Chondrocyte (in vitro differentiated cells): Measurements from ENCODE around the gene ENTPD6. TPM values are rescaled to one million over a fixed set of nuclear protein-coding genes. Genes with fewer than 3 reads are reported as not detected.

Source experiments
- DNase-seq: peaks from one replicate; pipeline ENCODE4 v3.0.0; 2021; ENCODE audit warnings: mixed read lengths, low spot score
- H3K27ac Mint-ChIP-seq: one replicate; pipeline ENCODE4 v1.8.0; 2021; ENCODE audit warnings: mild to moderate bottlenecking, moderate library complexity, mixed read lengths; ENCODE audit not compliant: unreplicated experiment
- H3K27me3 Mint-ChIP-seq: 2 replicates; pipeline ENCODE4 v1.8.0; 2021; ENCODE audit warnings: low read depth, mixed read lengths
- H3K36me3 Mint-ChIP-seq: 2 replicates; pipeline ENCODE4 v1.8.0; 2021; ENCODE audit warnings: low read depth, mixed read lengths
- H3K4me1 Mint-ChIP-seq: 2 replicates; pipeline ENCODE4 v1.8.0; 2021; ENCODE audit warnings: low read depth, mild to moderate bottlenecking, mixed read lengths
- H3K4me3 Mint-ChIP-seq: one replicate; pipeline ENCODE4 v1.8.0; 2021; ENCODE audit warnings: mild to moderate bottlenecking, moderate library complexity, mixed read lengths; ENCODE audit not compliant: unreplicated experiment
- H3K9me3 Mint-ChIP-seq: 2 replicates; pipeline ENCODE4 v1.8.0; 2021; ENCODE audit warnings: low read depth, mixed read lengths
- total RNA-seq: library from RNA; stranded (reverse); gene quantifications from 3 replicates; pipeline ENCODE4 v1.2.1, GENCODE V29; 2021
- TF ChIP-seq, protein P1 (sequence below): fragments of 200-600 bp; sonication (generic); IDR thresholded peaks from 2 replicates; pipeline ENCODE4 v1.5.0; 2021; ENCODE audit warnings: antibody characterized with exemption, mild to moderate bottlenecking, moderate library complexity

Gene ENTPD6
- total RNA-seq, 1 donor from 2014 or later: 53.5 TPM

DNA sequence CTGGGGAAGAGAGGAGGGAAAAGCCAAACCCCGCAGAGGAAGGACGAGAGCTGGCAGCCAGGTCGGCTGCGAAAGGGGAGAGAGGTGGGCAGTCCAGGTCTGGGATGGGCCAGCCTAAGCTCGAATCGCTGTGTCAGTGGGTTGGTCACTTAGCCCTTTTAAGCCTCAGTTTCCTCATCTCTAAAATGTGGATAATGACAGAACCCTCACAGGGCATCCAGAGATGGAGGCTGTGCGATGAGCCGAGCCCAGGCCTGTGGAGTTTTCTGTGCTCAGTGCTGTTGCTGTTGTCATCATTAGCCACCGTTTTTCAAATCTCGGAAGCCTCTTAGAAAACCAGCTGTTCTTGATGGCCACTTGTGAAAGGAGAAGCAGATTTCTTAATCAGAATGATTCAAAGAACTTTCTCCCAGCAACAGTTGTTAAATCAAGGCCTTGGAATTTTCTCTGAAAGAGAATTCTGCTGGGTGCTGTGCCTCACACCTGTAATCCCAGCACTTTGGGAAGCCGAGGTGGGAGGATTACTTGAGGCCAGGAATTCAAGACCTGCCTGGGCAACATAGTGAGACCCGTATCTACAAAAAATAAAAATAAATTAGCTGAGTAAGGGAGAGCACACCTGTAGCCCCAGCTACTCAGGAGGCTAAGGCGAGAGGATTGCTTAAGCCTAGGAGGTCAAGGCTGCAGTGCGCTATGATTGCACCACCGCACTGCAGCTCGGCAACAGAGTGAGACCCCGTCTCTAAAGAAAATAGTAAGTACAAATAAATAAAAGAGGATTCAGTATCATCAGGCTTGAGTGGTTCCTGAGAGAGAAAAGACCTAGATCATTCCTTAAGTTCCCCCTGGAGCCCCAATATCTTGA lies 46.3 kb upstream of the ENTPD6 start:
- no peak overlapping the region for H3K27ac Mint-ChIP-seq
- H3K9me3 Mint-ChIP-seq: no peaks in the 10 kb centered on the region
- TF ChIP-seq, protein P1, sequence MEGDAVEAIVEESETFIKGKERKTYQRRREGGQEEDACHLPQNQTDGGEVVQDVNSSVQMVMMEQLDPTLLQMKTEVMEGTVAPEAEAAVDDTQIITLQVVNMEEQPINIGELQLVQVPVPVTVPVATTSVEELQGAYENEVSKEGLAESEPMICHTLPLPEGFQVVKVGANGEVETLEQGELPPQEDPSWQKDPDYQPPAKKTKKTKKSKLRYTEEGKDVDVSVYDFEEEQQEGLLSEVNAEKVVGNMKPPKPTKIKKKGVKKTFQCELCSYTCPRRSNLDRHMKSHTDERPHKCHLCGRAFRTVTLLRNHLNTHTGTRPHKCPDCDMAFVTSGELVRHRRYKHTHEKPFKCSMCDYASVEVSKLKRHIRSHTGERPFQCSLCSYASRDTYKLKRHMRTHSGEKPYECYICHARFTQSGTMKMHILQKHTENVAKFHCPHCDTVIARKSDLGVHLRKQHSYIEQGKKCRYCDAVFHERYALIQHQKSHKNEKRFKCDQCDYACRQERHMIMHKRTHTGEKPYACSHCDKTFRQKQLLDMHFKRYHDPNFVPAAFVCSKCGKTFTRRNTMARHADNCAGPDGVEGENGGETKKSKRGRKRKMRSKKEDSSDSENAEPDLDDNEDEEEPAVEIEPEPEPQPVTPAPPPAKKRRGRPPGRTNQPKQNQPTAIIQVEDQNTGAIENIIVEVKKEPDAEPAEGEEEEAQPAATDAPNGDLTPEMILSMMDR: no peak
- peak overlapping the region; percentile 55 for H3K4me3 Mint-ChIP-seq
- H3K27me3 Mint-ChIP-seq: peaks cover 33% of the 10 kb centered on the region
- no peaks in the 10 kb centered on the region for H3K4me1 Mint-ChIP-seq
- no peaks in the 10 kb centered on the region for H3K36me3 Mint-ChIP-seq
- no peak for DNase-seq

DNA sequence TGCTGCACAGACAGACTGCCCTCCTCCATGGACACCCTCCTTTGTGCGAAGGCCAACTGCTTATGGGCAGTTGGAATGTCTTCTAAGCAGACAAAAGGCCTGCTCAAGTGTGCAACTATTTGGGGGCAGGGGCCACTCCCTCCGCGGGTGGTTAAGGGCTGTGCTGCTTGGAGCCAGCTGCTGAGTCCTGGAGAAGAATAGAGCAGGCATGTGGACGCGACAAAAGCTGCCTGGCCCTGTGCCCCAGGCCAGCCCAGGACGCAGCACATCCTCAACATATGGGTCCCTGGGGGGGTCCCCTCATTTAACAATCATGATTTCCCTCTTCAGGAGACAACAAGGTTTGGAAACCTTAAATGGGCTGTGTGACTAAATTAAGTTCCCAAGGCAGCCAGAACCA lies 45.5 kb upstream of the ENTPD6 start:
- H3K4me1 Mint-ChIP-seq: no peaks in the 10 kb centered on the region
- TF ChIP-seq, protein P1: no peak
- H3K9me3 Mint-ChIP-seq: no peaks in the 10 kb centered on the region
- no peaks in the 10 kb centered on the region for H3K36me3 Mint-ChIP-seq
- no peak overlapping the region for H3K4me3 Mint-ChIP-seq
- DNase-seq: no peak
- H3K27ac Mint-ChIP-seq: no peak overlapping the region
- peaks cover 30% of the 10 kb centered on the region for H3K27me3 Mint-ChIP-seq

DNA sequence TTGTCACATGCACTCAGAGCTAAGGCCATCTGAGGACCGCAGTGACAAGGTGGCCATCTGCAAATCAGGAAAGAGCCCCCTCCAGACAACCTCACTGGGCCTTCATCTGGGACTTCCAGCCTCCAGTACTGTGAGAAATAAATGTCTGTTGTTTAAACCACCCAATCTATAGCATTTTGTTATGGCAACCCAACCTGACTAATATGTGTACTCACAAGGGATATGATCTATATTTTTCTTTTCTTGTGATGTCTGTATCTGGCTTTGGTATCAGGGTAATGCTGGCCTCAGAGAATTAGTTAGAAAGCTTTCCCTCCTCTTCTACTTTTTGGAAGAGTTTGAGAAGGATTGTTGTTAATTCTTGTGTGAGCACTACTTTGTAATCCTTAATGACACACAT lies 37.5 kb upstream of the ENTPD6 start:
- TF ChIP-seq, protein P1: no peak
- H3K27ac Mint-ChIP-seq: no peak overlapping the region
- H3K36me3 Mint-ChIP-seq: no peaks in the 10 kb centered on the region
- no peak overlapping the region for H3K4me3 Mint-ChIP-seq
- H3K4me1 Mint-ChIP-seq: no peaks in the 10 kb centered on the region
- H3K27me3 Mint-ChIP-seq: peaks cover 30% of the 10 kb centered on the region
- H3K9me3 Mint-ChIP-seq: no peaks in the 10 kb centered on the region
- no peak for DNase-seq

DNA sequence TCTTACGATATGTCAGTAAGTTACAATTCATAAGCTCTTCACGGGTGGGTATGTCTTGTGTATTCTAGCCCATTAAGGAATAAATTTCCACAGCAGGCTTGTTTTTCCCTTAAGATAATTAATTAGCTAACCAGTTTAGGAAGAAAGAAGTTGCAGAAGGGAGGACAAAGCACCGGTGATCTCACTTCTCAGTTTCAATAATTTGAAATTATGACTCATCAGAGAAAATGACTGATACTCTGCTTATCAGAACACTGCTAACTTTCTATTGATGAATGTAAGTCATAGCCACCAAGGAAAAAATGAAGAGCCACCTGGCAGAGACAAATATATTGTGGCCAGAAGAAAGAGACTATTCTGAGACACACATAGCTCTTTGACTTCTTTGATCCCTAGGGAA lies 35.0 kb upstream of the ENTPD6 start:
- H3K36me3 Mint-ChIP-seq: no peaks in the 10 kb centered on the region
- no peak overlapping the region for H3K27ac Mint-ChIP-seq
- H3K9me3 Mint-ChIP-seq: no peaks in the 10 kb centered on the region
- peaks cover 36% of the 10 kb centered on the region for H3K27me3 Mint-ChIP-seq
- TF ChIP-seq, protein P1: no peak
- no peak for DNase-seq
- no peaks in the 10 kb centered on the region for H3K4me1 Mint-ChIP-seq
- no peak overlapping the region for H3K4me3 Mint-ChIP-seq

DNA sequence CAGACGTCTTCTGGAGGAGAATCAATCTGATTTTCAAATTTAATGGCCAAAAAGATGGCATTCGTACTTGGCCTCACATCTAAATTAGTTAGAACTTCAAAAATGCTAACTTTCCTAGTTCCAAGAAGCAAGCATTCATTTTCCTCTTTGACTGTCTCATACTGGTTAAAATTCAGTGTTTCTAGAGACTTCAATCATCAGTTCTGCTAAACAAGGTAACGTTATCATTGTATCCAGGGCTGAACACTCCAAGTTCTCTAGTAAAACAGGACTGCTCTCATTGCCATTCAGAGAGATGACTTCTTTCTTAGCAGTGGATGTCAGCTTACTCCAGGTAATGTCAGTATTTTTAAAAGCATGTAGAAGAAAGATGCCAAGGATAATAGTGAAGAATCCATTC lies 34.6 kb upstream of the ENTPD6 start:
- Mint-ChIP-seq H3K9me3 (no peaks in the 10 kb centered on the region), H3K27ac (no peak overlapping the region), H3K36me3 (no peaks in the 10 kb centered on the region), H3K4me3 (no peak overlapping the region), H3K4me1 (no peaks in the 10 kb centered on the region), H3K27me3 (peaks cover 36% of the 10 kb centered on the region)
- TF ChIP-seq, protein P1: no peak
- DNase-seq: no peak
